Measurements from ENCODE around the gene SUMO4. TPM values are rescaled to one million over a fixed set of nuclear protein-coding genes. Genes with fewer than 3 reads are reported as not detected.

The SUMO4 gene
- total RNA-seq, 1 donor from 2014 or later = 0.82 TPM

DNA sequence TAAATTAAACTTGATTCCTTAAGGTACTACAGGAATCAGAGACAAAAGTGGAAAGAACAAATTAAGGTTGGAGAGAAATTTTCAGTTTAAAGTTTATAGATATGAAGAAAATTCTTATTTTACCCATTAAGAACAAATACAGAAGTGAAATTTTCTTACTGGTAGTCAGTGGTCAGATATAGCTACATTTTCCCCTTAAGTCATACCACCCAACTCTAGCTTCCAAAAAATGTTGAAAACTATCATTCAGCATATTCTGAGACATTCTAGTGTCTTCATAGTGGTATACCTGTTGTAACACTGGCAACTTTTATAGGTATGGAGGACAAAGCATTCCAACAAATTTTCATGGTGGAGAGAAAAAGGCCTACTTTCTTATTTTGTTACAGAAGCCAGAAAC, 15.6 kb upstream of the SUMO4 start:
- no peaks in the 10 kb centered on the region for H3K9me3 ChIP-seq (ENCODE audit: low read depth)

DNA sequence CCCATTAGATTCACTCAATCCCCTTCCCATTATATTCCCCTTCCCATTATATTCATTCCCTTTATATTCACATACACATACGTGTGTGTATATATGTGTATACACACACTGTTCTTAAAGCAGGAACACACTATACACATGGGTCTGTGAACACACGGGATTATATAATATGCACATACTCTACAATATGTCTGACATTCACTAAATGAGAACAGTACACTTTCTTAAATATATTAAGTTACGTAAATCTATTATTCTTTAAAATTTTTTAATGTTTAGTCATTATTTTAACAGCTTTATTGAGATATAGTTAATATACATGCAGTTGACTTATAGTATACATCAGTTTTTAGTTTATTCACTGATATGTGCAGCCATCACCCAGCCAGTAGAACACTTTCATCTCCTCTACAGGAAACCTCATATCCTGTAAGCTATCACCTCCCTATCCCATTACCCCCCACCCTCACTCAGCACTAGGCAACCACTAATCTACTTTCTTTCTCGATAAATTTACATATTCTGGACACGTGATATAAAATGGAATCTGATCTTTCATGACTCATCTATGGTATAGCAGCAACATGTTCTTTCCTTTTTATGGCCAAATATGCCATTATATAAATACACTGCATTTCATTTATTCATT, 13.9 kb upstream of the SUMO4 start:
- Histone ChIP-seq H3K4me2 (no peak overlapping the region), H3K27me3 (no peaks in the 10 kb centered on the region), H3K36me3 (peaks cover 2% of the 10 kb centered on the region), H3K9me3 (ENCODE audit: low read depth) (no peaks in the 10 kb centered on the region), H3F3A (ENCODE audit: low read depth) (no peaks in the 10 kb centered on the region), H3K4me3 (no peak overlapping the region), H3K79me2 (ENCODE audit: low read depth) (peaks cover 48% of the 10 kb centered on the region), H3K4me1 (no peaks in the 10 kb centered on the region), H3K9ac (no peak overlapping the region), H4K20me1 (ENCODE audit: low read depth) (peaks cover 19% of the 10 kb centered on the region), H3K27ac (no peak overlapping the region), H2AFZ (replicated peaks) (no peak overlapping the region)
- H3K36me3 Mint-ChIP-seq = peaks cover 63% of the 10 kb centered on the region
- no peak overlapping the region for H3K27ac Mint-ChIP-seq
- peaks cover 8% of the 10 kb centered on the region for H3K9me3 Mint-ChIP-seq
- TF ChIP-seq, protein P1, sequence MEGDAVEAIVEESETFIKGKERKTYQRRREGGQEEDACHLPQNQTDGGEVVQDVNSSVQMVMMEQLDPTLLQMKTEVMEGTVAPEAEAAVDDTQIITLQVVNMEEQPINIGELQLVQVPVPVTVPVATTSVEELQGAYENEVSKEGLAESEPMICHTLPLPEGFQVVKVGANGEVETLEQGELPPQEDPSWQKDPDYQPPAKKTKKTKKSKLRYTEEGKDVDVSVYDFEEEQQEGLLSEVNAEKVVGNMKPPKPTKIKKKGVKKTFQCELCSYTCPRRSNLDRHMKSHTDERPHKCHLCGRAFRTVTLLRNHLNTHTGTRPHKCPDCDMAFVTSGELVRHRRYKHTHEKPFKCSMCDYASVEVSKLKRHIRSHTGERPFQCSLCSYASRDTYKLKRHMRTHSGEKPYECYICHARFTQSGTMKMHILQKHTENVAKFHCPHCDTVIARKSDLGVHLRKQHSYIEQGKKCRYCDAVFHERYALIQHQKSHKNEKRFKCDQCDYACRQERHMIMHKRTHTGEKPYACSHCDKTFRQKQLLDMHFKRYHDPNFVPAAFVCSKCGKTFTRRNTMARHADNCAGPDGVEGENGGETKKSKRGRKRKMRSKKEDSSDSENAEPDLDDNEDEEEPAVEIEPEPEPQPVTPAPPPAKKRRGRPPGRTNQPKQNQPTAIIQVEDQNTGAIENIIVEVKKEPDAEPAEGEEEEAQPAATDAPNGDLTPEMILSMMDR (IDR thresholded peaks at IDR 0.05) = no peak
- no peak for TF ChIP-seq EZH2 (IDR thresholded peaks at IDR 0.05)
- TF ChIP-seq EZH2phosphoT487 (IDR thresholded peaks at IDR 0.05) = no peak
- H3K4me1 Mint-ChIP-seq = no peaks in the 10 kb centered on the region
- no peak overlapping the region for H3K4me3 Mint-ChIP-seq
- DNase-seq (ENCODE audit: low spot score) = no peak
- no peaks in the 10 kb centered on the region for H3K27me3 Mint-ChIP-seq (ENCODE audit: insufficient read depth, low read depth)

More for the DNA sequence above, 15.6 kb upstream of the SUMO4 start:
- peaks cover 24% of the 10 kb centered on the region for H4K20me1 ChIP-seq (ENCODE audit: low read depth)
- TF ChIP-seq EZH2 (IDR thresholded peaks at IDR 0.05) (no peak), EZH2phosphoT487 (IDR thresholded peaks at IDR 0.05) (no peak)
- TF ChIP-seq, protein P1 (IDR thresholded peaks at IDR 0.05) = no peak
- no peaks in the 10 kb centered on the region for H3K27me3 ChIP-seq
- H3K4me2 ChIP-seq = no peak overlapping the region
- peaks cover 48% of the 10 kb centered on the region for H3K79me2 ChIP-seq (ENCODE audit: low read depth)
- no peaks in the 10 kb centered on the region for H3K4me1 Mint-ChIP-seq
- H2AFZ ChIP-seq (replicated peaks) = no peak overlapping the region
- no peak overlapping the region for H3K4me3 ChIP-seq
- no peak overlapping the region for H3K27ac ChIP-seq
- no peak for DNase-seq (ENCODE audit: low spot score)
- no peak overlapping the region for H3K9ac ChIP-seq
- peaks cover 8% of the 10 kb centered on the region for H3K9me3 Mint-ChIP-seq
- H3K27ac Mint-ChIP-seq = no peak overlapping the region
- no peaks in the 10 kb centered on the region for H3F3A ChIP-seq (ENCODE audit: low read depth)
- H3K4me3 Mint-ChIP-seq = no peak overlapping the region
- H3K36me3 Mint-ChIP-seq = peaks cover 57% of the 10 kb centered on the region
- H3K36me3 ChIP-seq = peaks cover 15% of the 10 kb centered on the region
- H3K27me3 Mint-ChIP-seq (ENCODE audit: insufficient read depth, low read depth) = peaks cover 2% of the 10 kb centered on the region
- no peaks in the 10 kb centered on the region for H3K4me1 ChIP-seq

DNA sequence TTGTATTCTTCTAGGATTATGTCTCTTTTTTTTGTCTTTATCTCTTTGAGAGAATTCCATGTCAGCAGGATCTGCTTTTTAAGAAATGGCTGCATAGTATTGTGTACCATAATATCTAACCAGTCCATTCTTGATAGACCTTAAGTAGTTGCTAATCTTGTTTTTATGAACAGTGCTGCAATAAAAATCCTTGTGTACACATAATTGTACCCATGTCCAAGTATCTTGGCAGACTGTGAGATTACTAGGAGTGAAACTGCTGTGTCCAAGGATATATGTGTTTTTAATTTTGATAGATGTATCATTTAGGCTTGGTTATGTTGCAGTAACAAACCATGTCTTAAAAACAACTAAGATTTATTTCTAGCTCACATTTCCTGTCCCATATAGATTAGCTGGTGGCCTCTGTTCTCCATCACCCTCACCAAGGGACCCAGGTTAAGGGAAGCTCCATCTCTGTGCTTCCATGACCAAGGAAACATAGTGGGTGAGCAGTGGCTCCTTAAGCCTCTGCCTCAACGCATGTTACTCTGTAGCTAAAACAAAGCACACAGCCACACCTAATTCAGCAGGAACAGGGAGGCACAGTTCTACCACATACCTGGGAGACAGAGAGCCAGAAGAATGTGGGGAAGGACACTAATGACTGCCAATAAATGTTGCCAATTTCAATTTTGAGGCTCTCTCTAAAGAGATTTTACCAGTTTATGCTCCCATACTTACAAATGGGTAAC, 12.1 kb upstream of the SUMO4 start:
- Mint-ChIP-seq H3K27ac (no peak overlapping the region), H3K9me3 (peaks cover 11% of the 10 kb centered on the region), H3K27me3 (ENCODE audit: insufficient read depth, low read depth) (no peaks in the 10 kb centered on the region), H3K36me3 (peaks cover 68% of the 10 kb centered on the region), H3K4me1 (no peaks in the 10 kb centered on the region), H3K4me3 (no peak overlapping the region)
- H4K20me1 ChIP-seq (ENCODE audit: low read depth) = peaks cover 19% of the 10 kb centered on the region
- H3K9me3 ChIP-seq (ENCODE audit: low read depth) = no peaks in the 10 kb centered on the region
- no peak overlapping the region for H3K27ac ChIP-seq
- TF ChIP-seq EZH2 (IDR thresholded peaks at IDR 0.05) (no peak), EZH2phosphoT487 (IDR thresholded peaks at IDR 0.05) (no peak)
- TF ChIP-seq, protein P1 (IDR thresholded peaks at IDR 0.05) = no peak
- H3K27me3 ChIP-seq = no peaks in the 10 kb centered on the region
- no peaks in the 10 kb centered on the region for H3F3A ChIP-seq (ENCODE audit: low read depth)
- no peaks in the 10 kb centered on the region for H3K36me3 ChIP-seq
- no peaks in the 10 kb centered on the region for H3K4me1 ChIP-seq
- H3K79me2 ChIP-seq (ENCODE audit: low read depth) = peaks cover 62% of the 10 kb centered on the region
- no peak overlapping the region for H3K4me2 ChIP-seq
- no peak for DNase-seq (ENCODE audit: low spot score)
- no peak overlapping the region for H2AFZ ChIP-seq (replicated peaks)
- no peak overlapping the region for H3K4me3 ChIP-seq
- H3K9ac ChIP-seq = no peak overlapping the region

Measured in neural progenitor cell (in vitro differentiated cells).